Activated naive CD4-positive, alpha-beta T cell treated with anti-CD3 and anti-CD28 coated beads, Interleukin-2, amount 50 U/mL, for 24 hours (primary cell): ENCODE results near the gene MC1R.
"Not testable (repeated sequence)": the region's sequence is repeated elsewhere in the genome, so short reads cannot be mapped to it uniquely, and the experiment has no call there.

Experiments used
- H3K27ac Mint-ChIP-seq: one replicate; pipeline ENCODE4 v1.8.0; 2021; ENCODE audit warnings: mild to moderate bottlenecking, mixed read lengths
- H3K27me3 Mint-ChIP-seq: one replicate; pipeline ENCODE4 v1.8.0; 2021; ENCODE audit warnings: mixed read lengths
- H3K36me3 Mint-ChIP-seq: one replicate; pipeline ENCODE4 v1.8.0; 2021; ENCODE audit warnings: mixed read lengths
- H3K4me1 Mint-ChIP-seq: one replicate; pipeline ENCODE4 v1.8.0; 2021; ENCODE audit warnings: mixed read lengths
- H3K4me3 Mint-ChIP-seq: one replicate; pipeline ENCODE4 v1.8.0; 2021; ENCODE audit warnings: mild to moderate bottlenecking, mixed read lengths
- H3K9me3 Mint-ChIP-seq: one replicate; pipeline ENCODE4 v1.8.0; 2021; ENCODE audit warnings: mixed read lengths

Gene MC1R

GRCh38 chr16:89954462-89954861, 35.8 kb downstream of the MC1R start:
- Mint-ChIP-seq H3K9me3 (no peaks in the 10 kb centered on the region), H3K4me1 (peaks cover 6% of the 10 kb centered on the region), H3K27ac (no peak overlapping the region), H3K27me3 (no peaks in the 10 kb centered on the region), H3K36me3 (peaks cover 2% of the 10 kb centered on the region), H3K4me3 (no peak overlapping the region)

GRCh38 chr16:89955001-89955685, 36.5 kb downstream of the MC1R start:
- Mint-ChIP-seq H3K36me3 (peaks cover 3% of the 10 kb centered on the region), H3K27me3 (no peaks in the 10 kb centered on the region), H3K9me3 (no peaks in the 10 kb centered on the region), H3K4me1 (no peaks in the 10 kb centered on the region), H3K4me3 (no peak overlapping the region), H3K27ac (no peak overlapping the region)

GRCh38 chr16:89956505-89957215, 38.0 kb downstream of the MC1R start:
- no peak overlapping the region for H3K4me3 Mint-ChIP-seq
- peaks cover 3% of the 10 kb centered on the region for H3K36me3 Mint-ChIP-seq
- H3K9me3 Mint-ChIP-seq = no peaks in the 10 kb centered on the region
- H3K4me1 Mint-ChIP-seq = no peaks in the 10 kb centered on the region
- no peaks in the 10 kb centered on the region for H3K27me3 Mint-ChIP-seq
- H3K27ac Mint-ChIP-seq = no peak overlapping the region

GRCh38 chr16:89957216-89957785, 38.6 kb downstream of the MC1R start:
- H3K36me3 Mint-ChIP-seq = peaks cover 3% of the 10 kb centered on the region
- H3K4me1 Mint-ChIP-seq = no peaks in the 10 kb centered on the region
- H3K27ac Mint-ChIP-seq = no peak overlapping the region
- H3K9me3 Mint-ChIP-seq = no peaks in the 10 kb centered on the region
- no peaks in the 10 kb centered on the region for H3K27me3 Mint-ChIP-seq
- no peak overlapping the region for H3K4me3 Mint-ChIP-seq

- Mint-ChIP-seq H3K9me3 (no peaks in the 10 kb centered on the region), H3K27me3 (no peaks in the 10 kb centered on the region), H3K36me3 (peaks cover 3% of the 10 kb centered on the region)
Observed at GRCh38 chr16:89958068-89958467, 39.4 kb downstream of the MC1R start.

GRCh38 chr16:89958596-89958995, 39.9 kb downstream of the MC1R start:
- Mint-ChIP-seq H3K27ac (no peak overlapping the region), H3K4me1 (no peaks in the 10 kb centered on the region), H3K9me3 (no peaks in the 10 kb centered on the region), H3K27me3 (no peaks in the 10 kb centered on the region), H3K36me3 (peaks cover 3% of the 10 kb centered on the region), H3K4me3 (no peak overlapping the region)

More at GRCh38 chr16:89958068-89958467, 39.4 kb downstream of the MC1R start:
- Mint-ChIP-seq H3K4me3 (no peak overlapping the region), H3K27ac (no peak overlapping the region), H3K4me1 (no peaks in the 10 kb centered on the region)

- Mint-ChIP-seq H3K36me3 (peaks cover 1% of the 10 kb centered on the region), H3K27me3 (no peaks in the 10 kb centered on the region), H3K9me3 (no peaks in the 10 kb centered on the region), H3K4me3 (no peak overlapping the region), H3K4me1 (no peaks in the 10 kb centered on the region), H3K27ac (no peak overlapping the region)
Observed at GRCh38 chr16:89960966-89961365, 42.3 kb downstream of the MC1R start.

GRCh38 chr16:89961920-89962319, 43.3 kb downstream of the MC1R start:
- no peak overlapping the region for H3K4me3 Mint-ChIP-seq
- peaks cover 1% of the 10 kb centered on the region for H3K36me3 Mint-ChIP-seq
- H3K27ac Mint-ChIP-seq = no peak overlapping the region
- no peaks in the 10 kb centered on the region for H3K9me3 Mint-ChIP-seq
- H3K27me3 Mint-ChIP-seq = no peaks in the 10 kb centered on the region
- no peaks in the 10 kb centered on the region for H3K4me1 Mint-ChIP-seq

GRCh38 chr16:89962754-89963498, 44.3 kb downstream of the MC1R start:
- Mint-ChIP-seq H3K4me3 (no peak overlapping the region), H3K36me3 (peaks cover 1% of the 10 kb centered on the region), H3K9me3 (no peaks in the 10 kb centered on the region), H3K27me3 (no peaks in the 10 kb centered on the region), H3K27ac (no peak overlapping the region), H3K4me1 (no peaks in the 10 kb centered on the region)

- Mint-ChIP-seq H3K27me3 (no peaks in the 10 kb centered on the region), H3K27ac (no peak overlapping the region), H3K9me3 (no peaks in the 10 kb centered on the region), H3K4me3 (no peak overlapping the region), H3K4me1 (no peaks in the 10 kb centered on the region), H3K36me3 (peaks cover 1% of the 10 kb centered on the region)
Observed at GRCh38 chr16:89964201-89964600, 45.5 kb downstream of the MC1R start.

- Mint-ChIP-seq H3K9me3 (no peaks in the 10 kb centered on the region), H3K36me3 (peaks cover 4% of the 10 kb centered on the region), H3K27ac (no peak overlapping the region), H3K4me3 (no peak overlapping the region), H3K27me3 (no peaks in the 10 kb centered on the region), H3K4me1 (peaks cover 3% of the 10 kb centered on the region)
Observed at GRCh38 chr16:89965447-89966225, 47.0 kb downstream of the MC1R start.

GRCh38 chr16:89966756-89967155, 48.1 kb downstream of the MC1R start:
- no peak overlapping the region for H3K4me3 Mint-ChIP-seq
- H3K27me3 Mint-ChIP-seq = no peaks in the 10 kb centered on the region
- H3K4me1 Mint-ChIP-seq = peaks cover 10% of the 10 kb centered on the region
- H3K36me3 Mint-ChIP-seq = peaks cover 7% of the 10 kb centered on the region
- H3K9me3 Mint-ChIP-seq = no peaks in the 10 kb centered on the region
- no peak overlapping the region for H3K27ac Mint-ChIP-seq

- H3K36me3 Mint-ChIP-seq, H3K27me3 Mint-ChIP-seq, H3K4me3 Mint-ChIP-seq, H3K27ac Mint-ChIP-seq, H3K9me3 Mint-ChIP-seq: not testable (repeated sequence)
- H3K4me1 Mint-ChIP-seq = peaks cover 13% of the 10 kb centered on the region
Observed at GRCh38 chr16:89967436-89967835, 48.8 kb downstream of the MC1R start.

- H3K4me3 Mint-ChIP-seq, H3K27ac Mint-ChIP-seq, H3K36me3 Mint-ChIP-seq, H3K9me3 Mint-ChIP-seq, H3K27me3 Mint-ChIP-seq: not testable (repeated sequence)
- peaks cover 13% of the 10 kb centered on the region for H3K4me1 Mint-ChIP-seq
Observed at GRCh38 chr16:89968074-89968473, 49.4 kb downstream of the MC1R start.

- Mint-ChIP-seq H3K36me3 (peaks cover 7% of the 10 kb centered on the region), H3K27ac (no peak overlapping the region), H3K4me3 (no peak overlapping the region), H3K9me3 (no peaks in the 10 kb centered on the region), H3K4me1 (peaks cover 26% of the 10 kb centered on the region), H3K27me3 (no peaks in the 10 kb centered on the region)
Observed at GRCh38 chr16:89969741-89970410, 51.2 kb downstream of the MC1R start.
